ENCODE results near the gene CELSR2. TPM values are rescaled to one million over a fixed set of nuclear protein-coding genes. Genes with fewer than 3 reads are reported as not detected.

Gene CELSR2
- total RNA-seq, 1 experiment from 2014 or later: 17.1 TPM

GRCh38 chr1:109290998-109291397 lies 41.7 kb downstream of the CELSR2 start:
- H3K9me3 ChIP-seq (ENCODE audit: control insufficient read depth in 1 of 2, insufficient read depth in 1 of 2, low read depth in 1 of 2, low read length in 2 of 2): no peaks in the 10 kb centered on the region
- TF ChIP-seq EZH2phosphoT487 (IDR thresholded peaks at IDR 0.05; ENCODE audit: borderline replicate concordance): no peak
- TF ChIP-seq YY1 (IDR thresholded peaks at IDR 0.05; ENCODE audit: extremely low read depth, insufficient replicate concordance, low read depth, low read length): no peak
- TF ChIP-seq RAD21 (IDR thresholded peaks at IDR 0.05; ENCODE audit: low read depth): no peak
- no peak for TF ChIP-seq CTCF (IDR thresholded peaks at IDR 0.05 in 2 of 3, conservative IDR thresholded peaks at IDR 0.05 in 1 of 3; ENCODE audit: borderline replicate concordance in 1 of 3, insufficient read depth in 1 of 3, low read depth in 2 of 3, low read length in 2 of 3)
- TF ChIP-seq CBX3 (IDR thresholded peaks at IDR 0.05; ENCODE audit: low read depth): no peak
- no peak overlapping the region for H2AFZ ChIP-seq (ENCODE audit: low read depth, low read length, poor library complexity, severe bottlenecking)
- RAD21 ChIA-PET (ENCODE audit: low non-redundant PET in 1 of 2, low total read pairs in 2 of 2, uncharacterized antibody in 2 of 2, unreplicated experiment in 2 of 2): no interaction called here
- no TSS peak for BruUV-seq (replicated peaks)
- no peaks in the 10 kb centered on the region for H3K36me3 ChIP-seq (ENCODE audit: control insufficient read depth in 1 of 2, insufficient read depth in 2 of 2, low read length in 2 of 2)
- CTCF ChIA-PET: no interaction called here
- peaks cover 0 to 5% of the 10 kb centered on the region in 2 experiments; a peak in 1 of 4 replicates for H3K4me1 ChIP-seq (ENCODE audit: control insufficient read depth in 1 of 2, insufficient read depth in 2 of 2, low read length in 2 of 2)
- no peaks in the 10 kb centered on the region for H4K20me1 ChIP-seq (ENCODE audit: insufficient read depth)
- H3K79me2 ChIP-seq (ENCODE audit: insufficient read depth, low read length): no peaks in the 10 kb centered on the region
- peaks cover 4% of the 10 kb centered on the region; the same call in 1 of the 2 replicates for H3K27me3 ChIP-seq (ENCODE audit: insufficient read depth, low read length)
- H3K9ac ChIP-seq (ENCODE audit: low read length): no peak overlapping the region
- DNase-seq (ENCODE audit: low read depth, low spot score) (no peak), ATAC-seq (no peak)
- H3K27ac ChIP-seq (ENCODE audit: low read depth, low read length): no peak overlapping the region
- intact Hi-C loops (cut with micrococcal nuclease): no loop called here
- POLR2A ChIA-PET: no interaction called here
- H3K4me3 ChIP-seq (replicated peaks in 1 of 2; ENCODE audit: low read depth in 1 of 2, low read length in 2 of 2): no peak overlapping the region
- H3K4me2 ChIP-seq (ENCODE audit: low read length): no peak overlapping the region
- H3K9me2 ChIP-seq (ENCODE audit: insufficient read depth): no peaks in the 10 kb centered on the region

GRCh38 chr1:109292364-109292763 lies 43.0 kb downstream of the CELSR2 start:
- Histone ChIP-seq H4K20me1 (ENCODE audit: insufficient read depth) (no peaks in the 10 kb centered on the region), H3K9me3 (ENCODE audit: control insufficient read depth in 1 of 2, insufficient read depth in 1 of 2, low read depth in 1 of 2, low read length in 2 of 2) (no peaks in the 10 kb centered on the region), H3K4me1 (ENCODE audit: control insufficient read depth in 1 of 2, insufficient read depth in 2 of 2, low read length in 2 of 2) (peaks cover 0 to 5% of the 10 kb centered on the region in 2 experiments; a peak in 1 of 4 replicates), H3K9me2 (ENCODE audit: insufficient read depth) (no peaks in the 10 kb centered on the region), H3K4me3 (replicated peaks in 1 of 2; ENCODE audit: low read depth in 1 of 2, low read length in 2 of 2) (no peak overlapping the region), H2AFZ (ENCODE audit: low read depth, low read length, poor library complexity, severe bottlenecking) (no peak overlapping the region), H3K27ac (ENCODE audit: low read depth, low read length) (no peak overlapping the region), H3K27me3 (ENCODE audit: insufficient read depth, low read length) (peaks cover 4% of the 10 kb centered on the region; the same call in 1 of the 2 replicates), H3K4me2 (ENCODE audit: low read length) (no peak overlapping the region), H3K9ac (ENCODE audit: low read length) (no peak overlapping the region), H3K36me3 (ENCODE audit: control insufficient read depth in 1 of 2, insufficient read depth in 2 of 2, low read length in 2 of 2) (no peaks in the 10 kb centered on the region), H3K79me2 (ENCODE audit: insufficient read depth, low read length) (no peaks in the 10 kb centered on the region)
- BruUV-seq (replicated peaks): no TSS peak
- TF ChIP-seq FOSL1 (IDR thresholded peaks at IDR 0.05; ENCODE audit: low read depth) (no peak), SP1 (IDR thresholded peaks at IDR 0.05; ENCODE audit: low read depth) (no peak), EZH2phosphoT487 (IDR thresholded peaks at IDR 0.05; ENCODE audit: borderline replicate concordance) (no peak), ZBTB33 (IDR thresholded peaks at IDR 0.05; ENCODE audit: extremely low read depth, insufficient replicate concordance, low read length) (no peak), EGR1 (IDR thresholded peaks at IDR 0.05; ENCODE audit: low read depth) (no peak), ZNF274 (IDR thresholded peaks at IDR 0.05; ENCODE audit: low read depth, low read length) (no peak), POLR2AphosphoS5 (IDR thresholded peaks at IDR 0.05; ENCODE audit: low read depth, low read length) (no peak), TCF7L2 (IDR thresholded peaks at IDR 0.05; ENCODE audit: borderline replicate concordance, extremely low read depth, insufficient read depth, insufficient read length) (no peak), ELF1 (IDR thresholded peaks at IDR 0.05; ENCODE audit: borderline replicate concordance, low read depth) (no peak), YY1 (IDR thresholded peaks at IDR 0.05; ENCODE audit: extremely low read depth, insufficient replicate concordance, low read depth, low read length) (no peak), CBX3 (IDR thresholded peaks at IDR 0.05; ENCODE audit: low read depth) (no peak), POLR2A (IDR thresholded peaks at IDR 0.05; ENCODE audit: borderline replicate concordance, extremely low read depth, insufficient read depth, insufficient read length) (no peak)
- intact Hi-C loops (cut with micrococcal nuclease): no loop called here
- DNase-seq (ENCODE audit: low read depth, low spot score) (no peak), ATAC-seq (no peak)
- ChIA-PET RAD21 (ENCODE audit: low non-redundant PET in 1 of 2, low total read pairs in 2 of 2, uncharacterized antibody in 2 of 2, unreplicated experiment in 2 of 2) (no interaction called here), POLR2A (no interaction called here), CTCF (interaction anchor here (1.0 kb wide), 1 partner anchor 15 kb away, joined by 3 read pairs; the partner anchor contains the start of gene MYBPHL)
